T-cell (primary cell): Measurements from ENCODE around the gene MPRIP. TPM values are rescaled to one million over a fixed set of nuclear protein-coding genes. Genes with fewer than 3 reads are reported as not detected.

Source experiments
- ATAC-seq, 4 experiments: fragments of 200-7000 bp in 3 of 4; fragments of 150-1000 bp in 1 of 4; cut with Tn5 transposase; replicated peaks in 1 of 4; 1 replicate in 3 of 4; 2 replicates in 1 of 4; pipeline ENCODE4 v1.10.0; 2021; ENCODE audit warnings: moderate library complexity in 3 of 4, mild to moderate bottlenecking in 2 of 4, moderate number of reproducible peaks in 1 of 4
- CTCF ChIA-PET, 2 donors: fragments of 300-600 bp; sonication (Branson Sonifier 250); formaldehyde crosslinking; loops; one replicate each; lab custom pipeline; 2022; ENCODE audit warnings: antibody characterized with exemption in 2 of 2; lab: Charles Lee
- POLR2A ChIA-PET, 2 donors: fragments of 300-600 bp; sonication (Branson Sonifier 250); formaldehyde crosslinking; loops; one replicate each; lab custom pipeline; 2022; ENCODE audit warnings: antibody characterized with exemption in 2 of 2; lab: Charles Lee
- DNase-seq, 35 experiments: peaks; one replicate each; pipeline versions ENCODE4 v3.0.0 to v3.0.0-alpha.2; 2013 to 2023
- H3K27ac ChIP-seq: one replicate; pipeline ENCODE4 v1.5.1; 2013; ENCODE audit warnings: low read length
- H3K27me3 ChIP-seq, 2 experiments: replicated peaks in 1 of 2; 1 replicate in 1 of 2; 2 replicates in 1 of 2; pipeline versions ENCODE4 v1.6.1 to v1.7.0; 2013; ENCODE audit warnings: low read length in 1 of 2, mixed read lengths in 1 of 2; ENCODE audit not compliant: control insufficient read depth in 2 of 2, insufficient read depth in 2 of 2; ENCODE audit errors: extremely low read depth in 1 of 2
- H3K36me3 ChIP-seq, 2 donors: 1 replicate in 1 of 2; 2 replicates in 1 of 2; pipeline versions ENCODE4 v1.6.1 to v1.7.0; 2013; ENCODE audit warnings: low read length in 1 of 2; ENCODE audit not compliant: control insufficient read depth in 2 of 2, insufficient read depth in 1 of 2; ENCODE audit errors: extremely low read depth in 1 of 2
- H3K4me1 ChIP-seq, 2 experiments: 1 replicate in 1 of 2; 2 replicates in 1 of 2; pipeline versions ENCODE4 v1.6.1 to v1.7.0; 2013; ENCODE audit warnings: low read length in 2 of 2, mixed read lengths in 1 of 2; ENCODE audit not compliant: insufficient read depth in 2 of 2, control insufficient read depth in 1 of 2; ENCODE audit errors: extremely low read depth in 1 of 2
- H3K4me3 ChIP-seq, 2 donors: 1 replicate in 1 of 2; 2 replicates in 1 of 2; pipeline versions ENCODE4 v1.5.1 to v1.7.0; 2013; ENCODE audit warnings: mild to moderate bottlenecking in 2 of 2, low read length in 1 of 2, moderate library complexity in 1 of 2; ENCODE audit not compliant: control insufficient read depth in 1 of 2; ENCODE audit errors: extremely low read depth in 1 of 2
- H3K9me3 ChIP-seq: 2 replicates; pipeline ENCODE4 v1.7.0; 2013
- H3K27ac Mint-ChIP-seq, 2 donors: one replicate each; pipeline ENCODE4 v1.8.0; 2020 to 2021; ENCODE audit warnings: mild to moderate bottlenecking in 2 of 2, mixed read lengths in 2 of 2
- H3K27me3 Mint-ChIP-seq, 2 donors: one replicate each; pipeline ENCODE4 v1.8.0; 2021 to 2022; ENCODE audit warnings: mixed read lengths in 2 of 2
- H3K36me3 Mint-ChIP-seq: one replicate; pipeline ENCODE4 v1.8.0; 2021; ENCODE audit warnings: mixed read lengths
- H3K4me1 Mint-ChIP-seq, 3 donors: one replicate each; pipeline ENCODE4 v1.8.0; 2020 to 2022; ENCODE audit warnings: mixed read lengths in 3 of 3, mild to moderate bottlenecking in 1 of 3
- H3K4me3 Mint-ChIP-seq, 3 donors: one replicate each; pipeline ENCODE4 v1.8.0; 2020 to 2022; ENCODE audit warnings: mild to moderate bottlenecking in 3 of 3, mixed read lengths in 3 of 3, moderate library complexity in 3 of 3
- H3K9me3 Mint-ChIP-seq, 3 donors: one replicate each; pipeline ENCODE4 v1.8.0; 2020 to 2022; ENCODE audit warnings: mixed read lengths in 3 of 3
- WGBS: methylation state at CpG from one replicate; pipeline ENCODE4 v1.1.5; 2013; ENCODE audit warnings: missing lambda C conversion rate; ENCODE audit not compliant: insufficient coverage; 5-methylcytosine and 5-hydroxymethylcytosine counted together
- total RNA-seq, 35 experiments: library from RNA in 6 of 35; stranded (reverse) in 6 of 35; fragments of 120-200 nt in 1 of 35; gene quantifications; one replicate each; pipeline versions ENCODE4 v1.2.1 to v1.2.4 and lab custom pipeline; 2013 to 2026

The MPRIP gene
- total RNA-seq, 5 donors from 2014 or later (not counting 1 experiment from before 2014, with no cell fraction given), result 189 to 266 (median 247) TPM

GRCh38 chr17:17028878-17029535, 13.2 kb upstream of the MPRIP start:
- no peak overlapping the region for H3K27ac Mint-ChIP-seq
- CTCF ChIA-PET, result interaction anchor here in 1 of 2 donors (0.9 kb wide), 1 partner anchor 94 kb away, joined by 3 read pairs; no protein-coding TSS in a partner anchor

GRCh38 chr17:17029938-17030337, 12.3 kb upstream of the MPRIP start:
- Histone ChIP-seq H3K9me3 (no peaks in the 10 kb centered on the region), H3K4me1 (no peaks in the 10 kb centered on the region), H3K27ac (no peak overlapping the region), H3K36me3 (no peaks in the 10 kb centered on the region), H3K4me3 (no peak overlapping the region), H3K27me3 (peaks cover 0 to 13% of the 10 kb centered on the region in 2 experiments)
- H3K27ac Mint-ChIP-seq, result no peak overlapping the region
- no peaks in the 10 kb centered on the region for H3K27me3 Mint-ChIP-seq
- no peaks in the 10 kb centered on the region for H3K36me3 Mint-ChIP-seq
- no peaks in the 10 kb centered on the region for H3K9me3 Mint-ChIP-seq
- CTCF ChIA-PET, result interaction anchor here in 1 of 2 donors (0.9 kb wide), 1 partner anchor 95 kb away, joined by 3 read pairs; no protein-coding TSS in a partner anchor
- POLR2A ChIA-PET, result no interaction called here
- H3K4me1 Mint-ChIP-seq, result peaks cover 0 to 2% (median 0%) of the 10 kb centered on the region in 3 donors
- H3K4me3 Mint-ChIP-seq, result no peak overlapping the region
- ATAC-seq, result no peak
- no peak for DNase-seq
- WGBS, result 81% methylated on average over 9 of the region's 9 CpGs

More at GRCh38 chr17:17028878-17029535, 13.2 kb upstream of the MPRIP start:
- no peaks in the 10 kb centered on the region for H3K9me3 ChIP-seq
- H3K36me3 ChIP-seq, result no peaks in the 10 kb centered on the region
- peaks cover 0 to 13% of the 10 kb centered on the region in 2 experiments for H3K27me3 ChIP-seq
- POLR2A ChIA-PET, result no interaction called here
- no peak overlapping the region for H3K4me3 Mint-ChIP-seq
- DNase-seq, result no peak
- H3K27ac ChIP-seq, result no peak overlapping the region
- no peaks in the 10 kb centered on the region for H3K27me3 Mint-ChIP-seq
- ATAC-seq, result no peak
- 95% methylated on average over 10 of the region's 16 CpGs for WGBS
- no peaks in the 10 kb centered on the region for H3K36me3 Mint-ChIP-seq
- H3K4me1 ChIP-seq, result no peaks in the 10 kb centered on the region
- peaks cover 0 to 2% (median 0%) of the 10 kb centered on the region in 3 donors for H3K4me1 Mint-ChIP-seq
- no peaks in the 10 kb centered on the region for H3K9me3 Mint-ChIP-seq
- H3K4me3 ChIP-seq, result no peak overlapping the region

- Mint-ChIP-seq H3K4me1 (peaks cover 0 to 2% (median 0%) of the 10 kb centered on the region in 3 donors), H3K4me3 (no peak overlapping the region), H3K27me3 (no peaks in the 10 kb centered on the region), H3K36me3 (no peaks in the 10 kb centered on the region), H3K9me3 (no peaks in the 10 kb centered on the region), H3K27ac (no peak overlapping the region)
- Histone ChIP-seq H3K36me3 (no peaks in the 10 kb centered on the region), H3K27me3 (peaks cover 0 to 13% of the 10 kb centered on the region in 2 experiments), H3K9me3 (no peaks in the 10 kb centered on the region), H3K4me3 (no peak overlapping the region), H3K27ac (no peak overlapping the region), H3K4me1 (no peaks in the 10 kb centered on the region)
- ChIA-PET CTCF (no interaction called here), POLR2A (no interaction called here)
- DNase-seq, result no peak
- ATAC-seq, result no peak
- 82% methylated on average over 10 of the region's 12 CpGs for WGBS
Measured at GRCh38 chr17:17030515-17031211, 11.6 kb upstream of the MPRIP start.

- H3K4me1 Mint-ChIP-seq, result peaks cover 0 to 4% (median 0%) of the 10 kb centered on the region in 3 donors
- H3K27me3 ChIP-seq, result peaks cover 0 to 13% of the 10 kb centered on the region in 2 experiments
- H3K27ac Mint-ChIP-seq, result no peak overlapping the region
- H3K9me3 Mint-ChIP-seq, result no peaks in the 10 kb centered on the region
- ATAC-seq (no peak), DNase-seq (no peak)
- H3K27me3 Mint-ChIP-seq, result no peaks in the 10 kb centered on the region
- no peak overlapping the region for H3K4me3 ChIP-seq
- no peak overlapping the region for H3K4me3 Mint-ChIP-seq
- POLR2A ChIA-PET, result no interaction called here
- 98% methylated on average over 7 of the region's 13 CpGs for WGBS
- no peaks in the 10 kb centered on the region for H3K36me3 Mint-ChIP-seq
- CTCF ChIA-PET, result no interaction called here
- no peaks in the 10 kb centered on the region for H3K4me1 ChIP-seq
- no peaks in the 10 kb centered on the region for H3K9me3 ChIP-seq
- no peak overlapping the region for H3K27ac ChIP-seq
- no peaks in the 10 kb centered on the region for H3K36me3 ChIP-seq
Measured at GRCh38 chr17:17032131-17032692, 10.0 kb upstream of the MPRIP start.

- DNase-seq (no peak), ATAC-seq (no peak)
- Mint-ChIP-seq H3K27me3 (no peaks in the 10 kb centered on the region), H3K9me3 (no peaks in the 10 kb centered on the region), H3K27ac (no peak overlapping the region), H3K4me3 (no peak overlapping the region), H3K4me1 (peaks cover 0 to 4% (median 0%) of the 10 kb centered on the region in 3 donors), H3K36me3 (no peaks in the 10 kb centered on the region)
- Histone ChIP-seq H3K36me3 (no peaks in the 10 kb centered on the region), H3K4me1 (no peaks in the 10 kb centered on the region), H3K27me3 (peaks cover 0 to 11% of the 10 kb centered on the region in 2 experiments), H3K27ac (no peak overlapping the region), H3K4me3 (no peak overlapping the region), H3K9me3 (no peaks in the 10 kb centered on the region)
- CTCF ChIA-PET, result no interaction called here
- POLR2A ChIA-PET, result no interaction called here
- 93% methylated on average over 6 of the region's 7 CpGs for WGBS
Measured at GRCh38 chr17:17033466-17033865, 8.8 kb upstream of the MPRIP start.

- H3K9me3 Mint-ChIP-seq, result no peaks in the 10 kb centered on the region
- H3K9me3 ChIP-seq, result no peaks in the 10 kb centered on the region
- CTCF ChIA-PET, result no interaction called here
Measured at GRCh38 chr17:17034026-17034425, 8.2 kb upstream of the MPRIP start.

More at GRCh38 chr17:17034026-17034425, 8.2 kb upstream of the MPRIP start:
- no peaks in the 10 kb centered on the region for H3K36me3 ChIP-seq
- no peak overlapping the region for H3K27ac ChIP-seq
- H3K4me3 ChIP-seq, result no peak overlapping the region
- no peaks in the 10 kb centered on the region for H3K36me3 Mint-ChIP-seq
- peaks cover 0 to 5% of the 10 kb centered on the region in 2 experiments for H3K27me3 ChIP-seq
- H3K27me3 Mint-ChIP-seq, result no peaks in the 10 kb centered on the region
- POLR2A ChIA-PET, result no interaction called here
- H3K4me1 ChIP-seq, result no peaks in the 10 kb centered on the region
- H3K27ac Mint-ChIP-seq, result no peak overlapping the region
- ATAC-seq (no peak), DNase-seq (no peak)
- peaks cover 0 to 4% (median 0%) of the 10 kb centered on the region in 3 donors for H3K4me1 Mint-ChIP-seq
- H3K4me3 Mint-ChIP-seq, result no peak overlapping the region
